B cell (primary cell): ENCODE measurements around the gene TBC1D22B. TPM values are rescaled to one million over a fixed set of nuclear protein-coding genes. Genes with fewer than 3 reads are reported as not detected.

ENCODE experiments used
- ATAC-seq: fragments of 200-7000 bp; cut with Tn5 transposase; one replicate; pipeline ENCODE4 v1.10.0; 2021; ENCODE audit warnings: low read depth, mild to moderate bottlenecking, moderate number of reproducible peaks, moderate library complexity
- CTCF ChIA-PET: fragments of 350-600 bp; sonication (Branson Sonifier 250); formaldehyde crosslinking; loops from one replicate; lab custom pipeline; 2021; ENCODE audit warnings: antibody characterized with exemption, inconsistent platforms; lab: Charles Lee
- POLR2A ChIA-PET: fragments of 350-600 bp; sonication (Branson Sonifier 250); formaldehyde crosslinking; loops from one replicate; lab custom pipeline; 2021; ENCODE audit warnings: antibody characterized with exemption; lab: Charles Lee
- DNase-seq: peaks from one replicate; pipeline ENCODE4 v3.0.0; 2013
- H2AFZ ChIP-seq: 2 replicates; pipeline ENCODE4 v1.6.1; 2012; ENCODE audit warnings: mild to moderate bottlenecking, low read depth, low read length; ENCODE audit not compliant: insufficient read depth, poor library complexity, severe bottlenecking
- H3K27ac ChIP-seq, 2 donors: 1 replicate in 1 of 2; 2 replicates in 1 of 2; pipeline ENCODE4 v1.5.1; 2012 to 2013; ENCODE audit warnings: low read length in 2 of 2, mild to moderate bottlenecking in 2 of 2, moderate library complexity in 1 of 2
- H3K27me3 ChIP-seq, 4 experiments: fragments of 200-600 bp in 1 of 4; sonication (generic) in 1 of 4; replicated peaks in 1 of 4; 1 replicate in 2 of 4; 2 replicates in 2 of 4; pipeline versions ENCODE4 v1.6.1 to v1.7.0; 2013 to 2016; ENCODE audit warnings: low read length in 3 of 4, mild to moderate bottlenecking in 2 of 4, mixed read lengths in 1 of 4, moderate library complexity in 1 of 4; ENCODE audit not compliant: insufficient read depth in 4 of 4, control insufficient read depth in 3 of 4; ENCODE audit errors: control extremely low read depth in 1 of 4
- H3K36me3 ChIP-seq, 2 experiments: replicated peaks in 1 of 2; 1 replicate in 1 of 2; 2 replicates in 1 of 2; pipeline versions ENCODE4 v1.6.1 to v1.7.1; 2013; ENCODE audit warnings: low read length in 1 of 2; ENCODE audit not compliant: insufficient read depth in 2 of 2, control insufficient read depth in 1 of 2; ENCODE audit errors: control extremely low read depth in 1 of 2, extremely low read depth in 1 of 2
- H3K4me1 ChIP-seq, 2 donors: fragments of 200-600 bp in 1 of 2; sonication (generic) in 1 of 2; 1 replicate in 1 of 2; 2 replicates in 1 of 2; pipeline versions ENCODE4 v1.5.1 to v1.6.1; 2013 to 2017; ENCODE audit warnings: low read length in 2 of 2; ENCODE audit not compliant: control insufficient read depth in 2 of 2, insufficient read depth in 2 of 2
- H3K4me2 ChIP-seq: replicated peaks from 2 replicates; pipeline ENCODE3; 2012; ENCODE audit warnings: mild to moderate bottlenecking, low read depth, low read length; ENCODE audit not compliant: poor library complexity, severe bottlenecking
- H3K4me3 ChIP-seq, 5 experiments: fragments of 200-600 bp in 1 of 5; sonication (generic) in 1 of 5; 1 replicate in 3 of 5; 2 replicates in 2 of 5; pipeline versions ENCODE4 v1.5.1 to v1.7.0; 2011 to 2016; ENCODE audit warnings: low read length in 4 of 5, mild to moderate bottlenecking in 4 of 5, low read depth in 2 of 5, control low read depth in 1 of 5, moderate library complexity in 1 of 5; ENCODE audit not compliant: insufficient read depth in 1 of 5; ENCODE audit errors: control extremely low read depth in 1 of 5, extremely low read depth in 1 of 5
- H3K79me2 ChIP-seq: fragments of 200-600 bp; sonication (generic); one replicate; pipeline ENCODE4 v1.6.0; 2016; ENCODE audit warnings: low read length; ENCODE audit not compliant: control insufficient read depth, insufficient read depth
- H3K9ac ChIP-seq: fragments of 200-600 bp; sonication (generic); 2 replicates; pipeline ENCODE4 v1.6.1; 2017; ENCODE audit warnings: mild to moderate bottlenecking, low read length, moderate library complexity
- H3K9me3 ChIP-seq, 3 donors: one replicate each; pipeline versions ENCODE4 v1.6.1 to v1.7.1; 2013; ENCODE audit warnings: low read length in 2 of 3; ENCODE audit not compliant: control insufficient read depth in 2 of 3, insufficient read depth in 1 of 3; ENCODE audit errors: control extremely low read depth in 1 of 3
- H4K20me1 ChIP-seq: 2 replicates; pipeline ENCODE4 v1.6.0; 2012; ENCODE audit warnings: mild to moderate bottlenecking, low read length; ENCODE audit not compliant: insufficient read depth, control insufficient read depth, poor library complexity, severe bottlenecking
- H3K27ac Mint-ChIP-seq: one replicate; pipeline ENCODE4 v1.8.0; 2021; ENCODE audit warnings: mixed read lengths
- H3K27me3 Mint-ChIP-seq: one replicate; pipeline ENCODE4 v1.8.0; 2021; ENCODE audit warnings: mixed read lengths
- H3K4me1 Mint-ChIP-seq: one replicate; pipeline ENCODE4 v1.8.0; 2021; ENCODE audit warnings: mixed read lengths
- H3K4me3 Mint-ChIP-seq: one replicate; pipeline ENCODE4 v1.8.0; 2021; ENCODE audit warnings: mixed read lengths
- H3K9me3 Mint-ChIP-seq: one replicate; pipeline ENCODE4 v1.8.0; 2022; ENCODE audit warnings: mixed read lengths; ENCODE audit not compliant: insufficient read depth
- CTCF ChIP-seq: fragments of 200-600 bp; IDR thresholded peaks from one replicate; pipeline ENCODE4 v1.8.0; 2022; ENCODE audit warnings: antibody characterized with exemption, mild to moderate bottlenecking
- EZH2 ChIP-seq: IDR thresholded peaks from 2 replicates; pipeline ENCODE4 v1.6.1; 2012; ENCODE audit warnings: borderline replicate concordance, low read depth, mild to moderate bottlenecking, moderate library complexity, low read length; ENCODE audit not compliant: insufficient read depth, poor library complexity, severe bottlenecking
- WGBS: methylation state at CpG from one replicate; pipeline ENCODE4 v1.1.5; 2013; ENCODE audit warnings: missing lambda C conversion rate; ENCODE audit not compliant: insufficient coverage; 5-methylcytosine and 5-hydroxymethylcytosine counted together
- intact Hi-C: fragments of 100-400 bp; cut with micrococcal nuclease; formaldehyde crosslinking; loops from one replicate; pipeline ENCODE4 v1.10.0; 2022
- polyA plus RNA-seq: library from polyadenylated mRNA; depleted of rRNA; stranded (reverse); fragments of >200 nt; gene quantifications from 2 replicates; pipeline ENCODE4 v1.2.3, GENCODE V29; 2012
- total RNA-seq, 2 donors: library from RNA; stranded (reverse); fragments of 120-200 nt in 1 of 2; gene quantifications; 1 replicate in 1 of 2; 2 replicates in 1 of 2; pipeline versions ENCODE4 v1.2.3 to v1.2.4, GENCODE V29; 2013 to 2022

TBC1D22B gene
- total and polyA plus RNA-seq, 2 donors (not counting 1 experiment from before 2014, with no cell fraction given): 5.1 to 12.5 TPM

GRCh38 chr6:37288247-37288646 lies 30.7 kb downstream of the TBC1D22B start:
- Mint-ChIP-seq H3K4me1 (peaks cover 8% of the 10 kb centered on the region), H3K9me3 (no peaks in the 10 kb centered on the region), H3K27me3 (no peaks in the 10 kb centered on the region), H3K27ac (no peak overlapping the region), H3K4me3 (no peak overlapping the region)
- Histone ChIP-seq H3K36me3 (peaks cover 3 to 55% of the 10 kb centered on the region in 2 experiments), H3K4me2 (no peak overlapping the region), H3K4me3 (no peak overlapping the region), H3K4me1 (peaks cover 0 to 4% of the 10 kb centered on the region in 2 donors), H4K20me1 (no peaks in the 10 kb centered on the region), H3K9ac (no peak overlapping the region), H3K9me3 (no peaks in the 10 kb centered on the region), H2AFZ (no peak overlapping the region), H3K27me3 (no peaks in the 10 kb centered on the region), H3K27ac (no peak overlapping the region), H3K79me2 (no peaks in the 10 kb centered on the region)
- POLR2A ChIA-PET: interaction anchor here (0.6 kb wide), 1 partner anchor 1225 kb away, joined by 4 read pairs; no protein-coding TSS in a partner anchor
- ATAC-seq (no peak), DNase-seq (no peak)
- intact Hi-C loops: no loop called here
- 100% methylated on average over 2 of the region's 2 CpGs for WGBS
- TF ChIP-seq CTCF: no peak
- TF ChIP-seq EZH2: no peak
- CTCF ChIA-PET: no interaction called here

GRCh38 chr6:37289931-37290330 lies 32.4 kb downstream of the TBC1D22B start:
- Histone ChIP-seq H3K27me3 (no peaks in the 10 kb centered on the region), H2AFZ (no peak overlapping the region), H3K27ac (no peak overlapping the region), H3K36me3 (peaks cover 4 to 53% of the 10 kb centered on the region in 2 experiments), H3K4me3 (no peak overlapping the region), H3K4me1 (peaks cover 0 to 4% of the 10 kb centered on the region in 2 donors), H4K20me1 (no peaks in the 10 kb centered on the region), H3K9me3 (no peaks in the 10 kb centered on the region), H3K4me2 (no peak overlapping the region), H3K9ac (no peak overlapping the region), H3K79me2 (no peaks in the 10 kb centered on the region)
- ChIA-PET CTCF (no interaction called here), POLR2A (interaction anchor here (0.7 kb wide), 1 partner anchor 576 kb away, joined by 3 read pairs; no protein-coding TSS in a partner anchor)
- no peaks in the 10 kb centered on the region for H3K9me3 Mint-ChIP-seq
- no CpG with 5 or more reads among the region's 3 CpGs for WGBS
- no peak overlapping the region for H3K27ac Mint-ChIP-seq
- TF ChIP-seq EZH2 (no peak), CTCF (no peak)
- H3K27me3 Mint-ChIP-seq: no peaks in the 10 kb centered on the region
- H3K4me1 Mint-ChIP-seq: peaks cover 6% of the 10 kb centered on the region
- H3K4me3 Mint-ChIP-seq: no peak overlapping the region
- DNase-seq: no peak
- no peak for ATAC-seq
- intact Hi-C loops: no loop called here
